HTERT RPE-1 (cell line): Measurements from ENCODE around the gene OR8A1.

Source experiments
- in situ Hi-C: fragments of 300-500 bp; cut with MboI; formaldehyde crosslinking; loops from 4 replicates; pipeline ENCODE4 v1.14.3; 2020; ENCODE audit warnings: low sequenced_read_pairs

Gene OR8A1

GRCh38 chr11:124569697-124570096, at the start of gene OR8A1:
Gene OR8A1, plus strand, starts transcription at chr11:124569997. Its CDS starts 123 bp downstream, at chr11:124570120.
- in situ Hi-C loops, result no loop called here

- in situ Hi-C loops, result no loop called here
Observed at GRCh38 chr11:124520550-124520854, 49.3 kb upstream of the OR8A1 start.

GRCh38 chr11:124533626-124534025, 36.2 kb upstream of the OR8A1 start:
- in situ Hi-C loops, result no loop called here

- in situ Hi-C loops, result no loop called here
Observed at GRCh38 chr11:124534051-124534450, 35.7 kb upstream of the OR8A1 start.

- in situ Hi-C loops, result no loop called here
Observed at GRCh38 chr11:124535552-124536232, 34.1 kb upstream of the OR8A1 start.

- in situ Hi-C loops, result no loop called here
Observed at GRCh38 chr11:124536520-124536919, 33.3 kb upstream of the OR8A1 start.

GRCh38 chr11:124538019-124538418, 31.8 kb upstream of the OR8A1 start:
- in situ Hi-C loops, result no loop called here

GRCh38 chr11:124541204-124541603, 28.6 kb upstream of the OR8A1 start:
- in situ Hi-C loops, result no loop called here

GRCh38 chr11:124543145-124543544, 26.7 kb upstream of the OR8A1 start:
- in situ Hi-C loops, result no loop called here

- in situ Hi-C loops, result no loop called here
Observed at GRCh38 chr11:124543554-124543953, 26.2 kb upstream of the OR8A1 start, which contains the start of gene OR8B12. Gene OR8B12, minus strand, starts transcription at chr11:124543654. Its CDS starts 0 bp downstream, at chr11:124543654.

- in situ Hi-C loops, result no loop called here
Observed at GRCh38 chr11:124551189-124551588, 18.6 kb upstream of the OR8A1 start.

GRCh38 chr11:124551987-124552386, 17.8 kb upstream of the OR8A1 start:
- in situ Hi-C loops, result no loop called here

GRCh38 chr11:124556828-124557227, 13.0 kb upstream of the OR8A1 start:
- in situ Hi-C loops, result no loop called here

- in situ Hi-C loops, result no loop called here
Observed at GRCh38 chr11:124570160-124570559, 363 bp downstream of the OR8A1 start.

GRCh38 chr11:124577716-124578427, 8.1 kb downstream of the OR8A1 start:
- in situ Hi-C loops, result no loop called here

GRCh38 chr11:124578761-124579160, 9.0 kb downstream of the OR8A1 start:
- in situ Hi-C loops, result no loop called here

- in situ Hi-C loops, result no loop called here
Observed at GRCh38 chr11:124581817-124582216, 12.0 kb downstream of the OR8A1 start.

- in situ Hi-C loops, result no loop called here
Observed at GRCh38 chr11:124582565-124582964, 12.8 kb downstream of the OR8A1 start.

GRCh38 chr11:124583781-124584180, 14.0 kb downstream of the OR8A1 start:
- in situ Hi-C loops, result no loop called here

GRCh38 chr11:124584681-124585372, 15.0 kb downstream of the OR8A1 start:
- in situ Hi-C loops, result no loop called here

- in situ Hi-C loops, result no loop called here
Observed at GRCh38 chr11:124586238-124586860, 16.6 kb downstream of the OR8A1 start.
